PFSK-1 (cell line): ENCODE data around the gene POLE.

Source experiments
- FOXP2 ChIP-seq: optimal IDR thresholded peaks from 2 replicates; pipeline ENCODE3; 2011; ENCODE audit warnings: borderline replicate concordance, control low read depth, inconsistent platforms; ENCODE audit not compliant: insufficient read depth; ENCODE audit errors: extremely low read length, extremely low read depth
- POLR2AphosphoS5 ChIP-seq: IDR thresholded peaks from 2 replicates; pipeline ENCODE4 v1.6.1; 2012; ENCODE audit warnings: low read depth, mild to moderate bottlenecking, control low read depth, low read length, moderate library complexity
- SIN3A ChIP-seq: IDR thresholded peaks from 2 replicates; pipeline ENCODE4 v1.6.1; 2012; ENCODE audit warnings: mild to moderate bottlenecking, low read length, moderate library complexity, borderline replicate concordance; ENCODE audit not compliant: insufficient read depth
- TAF1 ChIP-seq: IDR thresholded peaks from 2 replicates; pipeline ENCODE4 v1.6.1; 2012; ENCODE audit warnings: low read length, control low read depth, borderline replicate concordance; ENCODE audit not compliant: insufficient read depth
- TF ChIP-seq, protein P1 (sequence below), 2 experiments: IDR thresholded peaks; 2 replicates each; pipeline versions ENCODE4 v1.6.1 to v1.8.0; 2011 to 2012; ENCODE audit warnings: low read depth in 2 of 2, low read length in 2 of 2, control low read depth in 1 of 2, inconsistent platforms in 1 of 2, mild to moderate bottlenecking in 1 of 2, moderate library complexity in 1 of 2; ENCODE audit not compliant: insufficient read depth in 1 of 2

DNA sequence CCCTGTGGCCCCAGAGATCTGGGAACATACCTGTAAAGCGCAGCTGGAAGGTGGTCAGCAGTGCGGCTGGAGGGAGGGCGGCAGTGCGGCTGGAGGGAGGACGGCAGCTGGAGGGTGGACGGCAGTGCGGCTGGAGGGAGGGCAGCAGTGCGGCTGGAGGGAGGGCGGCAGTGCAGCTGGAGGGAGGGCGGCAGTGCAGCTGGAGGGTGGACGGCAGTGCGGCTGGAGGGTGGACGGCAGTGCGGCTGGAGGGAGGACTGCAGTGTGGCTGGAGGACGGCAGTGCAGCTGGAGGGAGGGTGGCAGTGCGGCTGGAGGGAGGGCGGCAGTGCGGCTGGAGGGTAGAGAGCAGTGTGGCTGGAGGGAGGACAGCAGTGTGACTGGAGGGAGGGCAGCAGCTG, 100.2 kb downstream of the POLE start:
- no peak for TF ChIP-seq POLR2AphosphoS5
- no peak for TF ChIP-seq TAF1
- TF ChIP-seq, protein P1, sequence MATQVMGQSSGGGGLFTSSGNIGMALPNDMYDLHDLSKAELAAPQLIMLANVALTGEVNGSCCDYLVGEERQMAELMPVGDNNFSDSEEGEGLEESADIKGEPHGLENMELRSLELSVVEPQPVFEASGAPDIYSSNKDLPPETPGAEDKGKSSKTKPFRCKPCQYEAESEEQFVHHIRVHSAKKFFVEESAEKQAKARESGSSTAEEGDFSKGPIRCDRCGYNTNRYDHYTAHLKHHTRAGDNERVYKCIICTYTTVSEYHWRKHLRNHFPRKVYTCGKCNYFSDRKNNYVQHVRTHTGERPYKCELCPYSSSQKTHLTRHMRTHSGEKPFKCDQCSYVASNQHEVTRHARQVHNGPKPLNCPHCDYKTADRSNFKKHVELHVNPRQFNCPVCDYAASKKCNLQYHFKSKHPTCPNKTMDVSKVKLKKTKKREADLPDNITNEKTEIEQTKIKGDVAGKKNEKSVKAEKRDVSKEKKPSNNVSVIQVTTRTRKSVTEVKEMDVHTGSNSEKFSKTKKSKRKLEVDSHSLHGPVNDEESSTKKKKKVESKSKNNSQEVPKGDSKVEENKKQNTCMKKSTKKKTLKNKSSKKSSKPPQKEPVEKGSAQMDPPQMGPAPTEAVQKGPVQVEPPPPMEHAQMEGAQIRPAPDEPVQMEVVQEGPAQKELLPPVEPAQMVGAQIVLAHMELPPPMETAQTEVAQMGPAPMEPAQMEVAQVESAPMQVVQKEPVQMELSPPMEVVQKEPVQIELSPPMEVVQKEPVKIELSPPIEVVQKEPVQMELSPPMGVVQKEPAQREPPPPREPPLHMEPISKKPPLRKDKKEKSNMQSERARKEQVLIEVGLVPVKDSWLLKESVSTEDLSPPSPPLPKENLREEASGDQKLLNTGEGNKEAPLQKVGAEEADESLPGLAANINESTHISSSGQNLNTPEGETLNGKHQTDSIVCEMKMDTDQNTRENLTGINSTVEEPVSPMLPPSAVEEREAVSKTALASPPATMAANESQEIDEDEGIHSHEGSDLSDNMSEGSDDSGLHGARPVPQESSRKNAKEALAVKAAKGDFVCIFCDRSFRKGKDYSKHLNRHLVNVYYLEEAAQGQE (IDR thresholded peaks at IDR 0.05; ENCODE audit: insufficient read depth in 1 of 2, low read depth in 2 of 2, low read length in 2 of 2): no peak
- TF ChIP-seq SIN3A: no peak
- no peak for TF ChIP-seq FOXP2
